SK-N-SH (cell line): Measurements from ENCODE around the gene KMT2C. TPM values are rescaled to one million over a fixed set of nuclear protein-coding genes. Genes with fewer than 3 reads are reported as not detected.

Experiments
- CTCF ChIA-PET: fragments of 300-600, 350-600 bp; formaldehyde crosslinking; extraction: SDS; loops from one replicate; lab custom pipeline; 2021; lab: Yijun Ruan, JAX
- POLR2A ChIA-PET: fragments of 350-600 bp; sonication (Branson Sonifier 250); formaldehyde crosslinking; extraction: SDS; loops from one replicate; lab custom pipeline; 2020; ENCODE audit warnings: antibody characterized with exemption, inconsistent platforms; lab: Yijun Ruan, JAX
- DNase-seq: peaks from one replicate; pipeline ENCODE4 v3.0.0; 2012
- H2AFZ ChIP-seq: fragments of 200-600 bp; sonication (generic); 2 replicates; pipeline ENCODE4 v1.8.1; 2016; ENCODE audit warnings: antibody characterized with exemption, mild to moderate bottlenecking, low read depth
- H3F3A ChIP-seq: fragments of 200-600 bp; sonication (generic); replicated peaks from 2 replicates; pipeline ENCODE3; 2016; ENCODE audit warnings: antibody characterized with exemption, mild to moderate bottlenecking; ENCODE audit not compliant: insufficient read depth
- H3K27ac ChIP-seq, 2 experiments: fragments of 200-500 bp in 1 of 2; fragments of 200-600 bp in 1 of 2; sonication (Bioruptor generic) in 1 of 2; sonication (generic), shearing (Covaris generic) in 1 of 2; 2 replicates each; pipeline versions ENCODE4 v1.5.1 to v1.6.1; 2014 to 2016; ENCODE audit warnings: low read depth in 2 of 2, inconsistent platforms in 1 of 2, low read length in 1 of 2, mild to moderate bottlenecking in 1 of 2, mixed read lengths in 1 of 2
- H3K27me3 ChIP-seq: fragments of 200-600 bp; sonication (generic), shearing (Covaris generic); 2 replicates; pipeline ENCODE4 v1.6.1; 2016; ENCODE audit warnings: mixed run types; ENCODE audit not compliant: insufficient read depth
- H3K36me3 ChIP-seq, 2 experiments: fragments of 200-500 bp in 1 of 2; fragments of 200-600 bp in 1 of 2; sonication (Bioruptor generic) in 1 of 2; sonication (generic) in 1 of 2; replicated peaks in 1 of 2; 2 replicates each; pipeline versions ENCODE3 to v1.5.1; 2014 to 2016; ENCODE audit warnings: low read length in 1 of 2, mild to moderate bottlenecking in 1 of 2; ENCODE audit not compliant: insufficient read depth in 2 of 2, control insufficient read depth in 1 of 2
- H3K4me1 ChIP-seq, 2 experiments: fragments of 200-500 bp in 1 of 2; fragments of 200-600 bp in 1 of 2; sonication (Bioruptor generic) in 1 of 2; sonication (generic), shearing (Covaris generic) in 1 of 2; 2 replicates each; pipeline versions ENCODE4 v1.5.1 to v1.6.1; 2014 to 2016; ENCODE audit warnings: low read depth in 1 of 2, low read length in 1 of 2, mixed run types in 1 of 2; ENCODE audit not compliant: insufficient read depth in 2 of 2, control insufficient read depth in 1 of 2
- H3K4me2 ChIP-seq: fragments of 200-600 bp; sonication (generic), shearing (Covaris generic); 2 replicates; pipeline ENCODE4 v1.6.1; 2017; ENCODE audit warnings: mixed run types
- H3K4me3 ChIP-seq, 2 experiments: fragments of 200-500 bp in 1 of 2; fragments of 200-600 bp in 1 of 2; sonication (Bioruptor generic) in 1 of 2; sonication (generic), shearing (Covaris generic) in 1 of 2; 2 replicates each; pipeline versions ENCODE4 v1.5.1 to v1.8.1; 2014 to 2016; ENCODE audit warnings: low read depth in 2 of 2, inconsistent platforms in 1 of 2, low read length in 1 of 2, mild to moderate bottlenecking in 1 of 2, mixed read lengths in 1 of 2, moderate library complexity in 1 of 2
- H3K79me2 ChIP-seq: fragments of 200-600 bp; sonication (generic); 2 replicates; pipeline ENCODE4 v1.8.1; 2017; ENCODE audit warnings: mild to moderate bottlenecking; ENCODE audit not compliant: insufficient read depth
- H3K9ac ChIP-seq: fragments of 200-600 bp; sonication (generic); 2 replicates; pipeline ENCODE4 v1.6.1; 2017; ENCODE audit warnings: mixed run types
- H3K9me2 ChIP-seq: fragments of 200-600 bp; sonication (generic); 2 replicates; pipeline ENCODE4 v1.6.1; 2017; ENCODE audit warnings: mixed run types
- H3K9me3 ChIP-seq: fragments of 200-600 bp; sonication (generic); 2 replicates; pipeline ENCODE4 v1.6.1; 2017; ENCODE audit warnings: mixed run types, mild to moderate bottlenecking, moderate library complexity
- H4K20me1 ChIP-seq: fragments of 200-600 bp; sonication (generic); 2 replicates; pipeline ENCODE4 v1.6.1; 2017; ENCODE audit warnings: mild to moderate bottlenecking, mixed run types; ENCODE audit not compliant: insufficient read depth
- CHD2 ChIP-seq: fragments of 150-350 bp; IDR thresholded peaks from 2 replicates; pipeline ENCODE4 v1.6.1; 2018; ENCODE audit warnings: low read length; ENCODE audit not compliant: partially characterized antibody
- EP300 ChIP-seq, 2 experiments: IDR thresholded peaks; 2 replicates each; pipeline versions ENCODE4 v1.4.0 to v1.6.1; 2012; ENCODE audit warnings: borderline replicate concordance in 1 of 2, low read depth in 1 of 2, low read length in 1 of 2
- FOXM1 ChIP-seq: IDR thresholded peaks from 2 replicates; pipeline ENCODE4 v1.4.0; 2012; ENCODE audit warnings: low read depth, mild to moderate bottlenecking
- MEF2A ChIP-seq: IDR thresholded peaks from 2 replicates; pipeline ENCODE4 v1.4.0; 2012; ENCODE audit warnings: low read depth, borderline replicate concordance
- MXI1 ChIP-seq: IDR thresholded peaks from 2 replicates; pipeline ENCODE4 v1.6.1; 2012; ENCODE audit warnings: mild to moderate bottlenecking, low read depth, low read length, improper control_type of control experiment
- NFIC ChIP-seq: IDR thresholded peaks from 2 replicates; pipeline ENCODE4 v1.4.0; 2012; ENCODE audit warnings: borderline replicate concordance
- RAD21 ChIP-seq: IDR thresholded peaks from 2 replicates; pipeline ENCODE4 v1.6.1; 2012; ENCODE audit warnings: mild to moderate bottlenecking, low read length
- RCOR1 ChIP-seq: fragments of 150-350 bp; IDR thresholded peaks from 2 replicates; pipeline ENCODE4 v1.6.1; 2017; ENCODE audit warnings: antibody characterized with exemption, low read length
- REST ChIP-seq: IDR thresholded peaks from 2 replicates; pipeline ENCODE4 v1.6.1; 2012; ENCODE audit warnings: mild to moderate bottlenecking, low read depth, low read length, moderate library complexity
- RXRA ChIP-seq: IDR thresholded peaks from 2 replicates; pipeline ENCODE4 v1.4.0; 2012; ENCODE audit warnings: low read depth, mild to moderate bottlenecking, borderline replicate concordance
- SMC3 ChIP-seq: IDR thresholded peaks from 2 replicates; pipeline ENCODE4 v1.6.1; 2012; ENCODE audit warnings: low read depth, low read length, improper control_type of control experiment
- YY1 ChIP-seq: IDR thresholded peaks from 2 replicates; pipeline ENCODE4 v1.4.0; 2012; ENCODE audit warnings: low read depth, mild to moderate bottlenecking
- polyA plus RNA-seq, 3 experiments: library from polyadenylated mRNA; depleted of rRNA; stranded (reverse); fragments of >200 nt; gene quantifications; 2 replicates each; pipeline ENCODE4 v1.2.3, GENCODE V29; 2012
- TF ChIP-seq, protein P1 (sequence below): fragments of 150-350 bp; IDR thresholded peaks from 2 replicates; pipeline ENCODE4 v1.6.1; 2017; ENCODE audit warnings: antibody characterized with exemption, low read length, low read depth, borderline replicate concordance
- TF ChIP-seq, protein P2 (sequence below): IDR thresholded peaks from 2 replicates; pipeline ENCODE4 v1.4.0; 2012; ENCODE audit warnings: low read depth, borderline replicate concordance

The KMT2C gene
- polyA plus RNA-seq, 1 of the 3 experiments (the other 2 are of a cell fraction), result 8.0 TPM

DNA sequence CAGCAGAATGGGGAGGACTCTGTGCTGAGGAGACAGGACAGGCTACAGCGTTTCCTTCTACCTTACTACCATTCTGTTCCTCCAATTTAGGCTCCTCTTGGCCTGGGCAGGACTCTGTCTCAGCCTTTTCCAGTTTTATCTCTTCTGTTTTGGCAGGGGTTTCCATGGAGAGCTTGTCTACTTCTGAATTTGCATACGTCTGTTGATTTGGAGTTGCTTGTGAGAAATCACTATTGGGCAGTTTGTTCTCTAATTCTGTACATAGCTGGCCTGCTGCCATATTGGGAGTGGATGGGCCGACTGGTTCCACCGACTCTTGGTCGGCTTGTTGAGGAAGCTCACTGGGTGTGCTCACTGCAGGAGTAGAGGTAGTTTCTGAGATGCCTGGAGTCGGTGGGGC, 273.5 kb downstream of the KMT2C start (continued):
- TF ChIP-seq, protein P1, sequence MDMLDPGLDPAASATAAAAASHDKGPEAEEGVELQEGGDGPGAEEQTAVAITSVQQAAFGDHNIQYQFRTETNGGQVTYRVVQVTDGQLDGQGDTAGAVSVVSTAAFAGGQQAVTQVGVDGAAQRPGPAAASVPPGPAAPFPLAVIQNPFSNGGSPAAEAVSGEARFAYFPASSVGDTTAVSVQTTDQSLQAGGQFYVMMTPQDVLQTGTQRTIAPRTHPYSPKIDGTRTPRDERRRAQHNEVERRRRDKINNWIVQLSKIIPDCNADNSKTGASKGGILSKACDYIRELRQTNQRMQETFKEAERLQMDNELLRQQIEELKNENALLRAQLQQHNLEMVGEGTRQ, result no peak
- TF ChIP-seq MEF2A (no peak), YY1 (no peak), RXRA (no peak)

GRCh38 chr7:152161171-152161570, 274.6 kb downstream of the KMT2C start:
- no peak for TF ChIP-seq NFIC
- TF ChIP-seq RAD21, result no peak
- no peak for TF ChIP-seq MXI1
- TF ChIP-seq, protein P2, sequence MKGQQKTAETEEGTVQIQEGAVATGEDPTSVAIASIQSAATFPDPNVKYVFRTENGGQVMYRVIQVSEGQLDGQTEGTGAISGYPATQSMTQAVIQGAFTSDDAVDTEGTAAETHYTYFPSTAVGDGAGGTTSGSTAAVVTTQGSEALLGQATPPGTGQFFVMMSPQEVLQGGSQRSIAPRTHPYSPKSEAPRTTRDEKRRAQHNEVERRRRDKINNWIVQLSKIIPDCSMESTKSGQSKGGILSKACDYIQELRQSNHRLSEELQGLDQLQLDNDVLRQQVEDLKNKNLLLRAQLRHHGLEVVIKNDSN, result no peak
- no peak for TF ChIP-seq EP300 (IDR thresholded peaks at IDR 0.05; ENCODE audit: borderline replicate concordance in 1 of 2, low read depth in 1 of 2, low read length in 1 of 2)
- TF ChIP-seq CHD2, result no peak
- no peak for TF ChIP-seq SMC3
- no peak for TF ChIP-seq FOXM1
- TF ChIP-seq REST, result no peak
- TF ChIP-seq RCOR1, result no peak
- Histone ChIP-seq H3K9me2 (no peaks in the 10 kb centered on the region), H3K9ac (no peak overlapping the region), H3F3A (peaks cover 5% of the 10 kb centered on the region), H3K4me3 (no peak overlapping the region), H2AFZ (no peak overlapping the region), H4K20me1 (no peaks in the 10 kb centered on the region), H3K79me2 (no peaks in the 10 kb centered on the region), H3K27me3 (no peaks in the 10 kb centered on the region), H3K4me1 (no peaks in the 10 kb centered on the region), H3K36me3 (peaks cover 82 to 87% of the 10 kb centered on the region in 2 experiments), H3K9me3 (no peaks in the 10 kb centered on the region), H3K4me2 (no peak overlapping the region), H3K27ac (no peak overlapping the region)
- ChIA-PET CTCF (interaction anchor here (0.7 to 6.7 kb wide), 5 partner anchors 11 to 846 kb away, joined by 3 to 35 read pairs (median 5); no protein-coding TSS in a partner anchor), POLR2A (no interaction called here)
- no peak for DNase-seq
